Measurements from ENCODE around the gene SPATA6L.
"Not testable (repeated sequence)": the region's sequence is repeated elsewhere in the genome, so short reads cannot be mapped to it uniquely, and the experiment has no call there.

The SPATA6L gene

DNA sequence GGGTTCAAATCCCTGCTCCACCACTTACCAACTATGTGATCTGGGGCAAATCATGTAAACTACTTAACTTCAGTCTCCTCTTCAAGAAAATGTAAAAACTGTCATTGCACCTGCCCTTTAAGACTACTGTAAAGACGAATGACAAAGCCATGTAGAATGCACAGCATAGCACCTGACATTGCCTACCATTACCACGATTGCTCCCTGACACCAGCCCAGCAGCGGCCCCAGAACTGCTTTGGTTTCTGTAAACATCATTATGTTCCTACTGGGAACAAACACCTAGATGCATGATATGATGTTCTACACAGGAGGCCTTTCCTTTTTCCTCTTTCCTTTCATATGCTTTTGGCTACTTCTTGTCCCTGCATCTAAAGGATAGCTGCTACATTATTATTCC, 27.3 kb downstream of the SPATA6L start:
- no peak for DNase-seq (ENCODE audit: low read depth in 2 of 2)

DNA sequence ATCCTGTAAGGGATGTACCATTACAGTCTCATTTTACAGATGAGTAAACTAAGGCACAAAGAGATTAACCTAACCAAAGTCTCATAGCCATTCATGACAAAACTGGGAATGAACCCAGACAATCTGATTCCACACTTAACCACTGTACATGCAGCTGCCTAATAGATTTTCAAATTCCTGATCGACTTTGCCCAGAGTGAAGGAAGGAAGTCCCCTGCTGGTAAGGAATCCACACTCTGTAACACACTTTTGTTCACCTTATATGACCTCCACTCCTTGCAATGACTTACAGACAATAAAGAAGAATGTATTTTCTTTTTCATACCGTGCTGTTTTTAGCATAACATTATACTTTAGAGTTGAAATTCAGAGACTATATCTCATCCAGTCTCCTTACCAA, 35.4 kb downstream of the SPATA6L start:
- DNase-seq (ENCODE audit: low read depth in 2 of 2), result no peak

DNA sequence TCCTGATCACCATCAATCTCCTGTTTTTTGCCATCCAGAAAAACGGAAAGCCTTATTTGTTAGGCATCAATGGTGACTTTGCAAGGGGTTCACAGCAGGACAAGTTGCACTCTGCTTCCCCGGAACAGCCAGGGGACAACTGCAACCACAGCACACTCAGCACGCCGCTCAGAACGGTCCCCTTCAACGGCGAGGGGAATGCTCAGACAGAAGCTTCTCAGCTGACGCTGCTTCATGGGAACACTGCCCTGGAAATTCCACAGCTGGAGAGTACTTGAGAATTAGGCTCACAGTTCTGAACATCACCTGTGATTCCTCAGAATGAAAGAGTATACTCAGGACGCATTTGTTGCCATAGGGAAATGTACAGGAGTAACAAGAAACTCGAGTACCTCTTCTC, 44.3 kb downstream of the SPATA6L start:
- no peak for DNase-seq (ENCODE audit: low read depth in 2 of 2)

DNA sequence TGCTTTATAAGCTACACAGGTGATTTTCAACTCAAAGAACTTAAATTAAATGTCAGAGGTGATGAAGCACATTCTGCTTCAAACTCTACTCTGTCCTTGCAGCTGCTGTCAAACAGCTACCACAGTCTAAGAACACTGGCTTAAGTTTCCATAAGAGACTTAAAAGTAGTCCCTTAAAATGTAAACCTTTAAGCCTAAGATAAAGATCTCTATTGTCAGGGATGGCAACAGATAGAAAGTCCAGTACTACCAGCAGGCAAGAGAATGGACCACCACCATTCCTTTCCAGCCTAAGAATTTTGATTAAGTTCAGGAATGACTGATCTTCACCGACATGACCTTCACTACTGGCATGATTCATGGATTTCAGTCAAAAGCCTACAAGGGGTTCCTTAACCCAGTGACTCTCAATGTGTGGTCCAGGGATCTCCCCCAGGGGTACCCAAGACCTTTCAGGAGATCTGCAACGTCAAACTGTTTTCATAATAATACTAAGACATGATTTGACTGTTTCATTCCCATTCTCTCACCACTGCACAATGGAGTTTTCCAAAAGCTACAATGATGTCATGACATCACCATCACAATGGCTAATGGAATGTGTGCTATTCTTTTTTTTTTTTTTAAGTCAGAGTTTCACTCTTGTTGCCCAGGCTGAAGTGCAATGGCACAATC, 45.3 kb downstream of the SPATA6L start:
- no peak for DNase-seq (ENCODE audit: low read depth in 2 of 2)

DNA sequence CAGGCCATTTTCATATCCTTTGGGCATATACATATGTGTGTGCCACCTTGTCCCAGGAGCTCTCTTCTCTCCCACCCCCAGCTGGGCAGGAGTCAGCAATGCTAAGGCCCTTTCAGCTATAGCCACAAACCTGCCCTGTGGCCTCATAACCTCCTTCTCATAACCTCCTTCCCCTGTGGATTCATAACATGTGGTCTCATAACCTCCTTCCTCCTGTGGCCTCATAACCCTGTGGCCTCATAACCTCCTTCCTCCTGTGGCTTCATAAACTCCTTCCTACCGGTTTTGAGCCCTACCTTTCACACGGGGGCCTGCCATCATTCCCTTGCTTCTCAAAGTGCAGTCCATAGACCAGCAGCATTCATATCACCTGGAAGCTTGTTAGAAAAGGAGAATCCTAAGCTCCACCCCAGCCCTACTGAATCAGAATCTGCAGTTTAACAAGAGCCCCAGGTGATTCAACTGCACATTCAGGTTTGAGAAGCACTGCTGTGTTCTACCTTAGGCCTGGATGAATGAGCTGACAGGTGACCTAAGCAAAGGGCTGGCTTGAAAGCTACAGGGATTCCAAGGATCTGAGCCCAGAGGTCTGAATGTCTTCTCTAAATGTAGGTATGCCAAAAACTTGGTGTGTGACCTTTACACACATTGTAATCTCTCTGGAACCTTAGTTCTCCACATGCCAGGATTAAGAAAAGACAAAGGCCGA, 46.1 kb downstream of the SPATA6L start:
- DNase-seq (ENCODE audit: low read depth in 2 of 2), result no peak

GRCh38 chr9:4618700-4619099, 47.6 kb downstream of the SPATA6L start:
- no peak for DNase-seq (ENCODE audit: low read depth in 2 of 2)

DNA sequence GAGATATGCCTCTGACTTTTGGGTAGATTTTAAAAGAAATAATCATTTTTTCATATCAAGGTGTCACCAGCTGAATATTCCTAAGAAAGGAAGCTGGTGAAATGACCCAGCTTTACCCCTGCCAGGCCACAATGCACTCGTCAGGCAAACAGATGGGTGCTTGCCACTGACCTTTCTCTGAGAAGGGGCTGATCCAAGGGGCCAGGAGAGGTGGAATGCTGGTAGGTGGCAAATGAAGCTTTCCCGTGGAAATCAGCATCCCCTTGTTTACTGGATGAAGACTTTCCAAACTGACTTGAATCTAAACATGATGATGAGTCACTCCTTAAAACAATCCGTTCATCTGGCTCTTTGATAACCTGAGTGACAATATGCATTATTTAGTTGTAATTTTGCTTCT, 48.5 kb downstream of the SPATA6L start:
- no peak for DNase-seq (ENCODE audit: low read depth in 2 of 2)

DNA sequence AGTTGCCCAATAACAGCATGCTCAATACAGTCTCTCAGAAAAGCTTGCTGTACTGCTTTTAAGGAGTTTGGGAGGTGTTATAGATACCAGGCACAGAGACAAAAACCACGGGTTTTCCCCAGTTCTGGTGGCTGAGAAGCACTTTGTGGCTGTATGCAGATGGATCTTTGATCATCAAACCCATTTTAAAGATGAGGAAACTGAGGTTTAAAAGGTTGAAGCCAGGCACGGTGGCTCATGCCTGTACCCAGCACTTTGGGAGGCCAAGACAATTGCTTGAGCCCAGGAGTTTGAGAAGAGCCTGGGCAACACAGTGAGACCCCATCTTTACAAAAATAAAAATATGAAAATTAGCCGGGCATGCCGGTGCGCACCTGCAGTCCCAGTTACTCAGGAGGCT, 50.5 kb downstream of the SPATA6L start:
- DNase-seq (ENCODE audit: low read depth in 2 of 2), result no peak

GRCh38 chr9:4615251-4615650, 51.0 kb downstream of the SPATA6L start:
- DNase-seq (ENCODE audit: low read depth in 2 of 2), result no peak

GRCh38 chr9:4614627-4615026, 51.7 kb downstream of the SPATA6L start:
- no peak for DNase-seq (ENCODE audit: low read depth in 2 of 2)

- DNase-seq (ENCODE audit: low read depth in 2 of 2), result not testable (repeated sequence)
These were observed 60.2 kb downstream of the SPATA6L start for GRCh38 chr9:4606033-4606432.

DNA sequence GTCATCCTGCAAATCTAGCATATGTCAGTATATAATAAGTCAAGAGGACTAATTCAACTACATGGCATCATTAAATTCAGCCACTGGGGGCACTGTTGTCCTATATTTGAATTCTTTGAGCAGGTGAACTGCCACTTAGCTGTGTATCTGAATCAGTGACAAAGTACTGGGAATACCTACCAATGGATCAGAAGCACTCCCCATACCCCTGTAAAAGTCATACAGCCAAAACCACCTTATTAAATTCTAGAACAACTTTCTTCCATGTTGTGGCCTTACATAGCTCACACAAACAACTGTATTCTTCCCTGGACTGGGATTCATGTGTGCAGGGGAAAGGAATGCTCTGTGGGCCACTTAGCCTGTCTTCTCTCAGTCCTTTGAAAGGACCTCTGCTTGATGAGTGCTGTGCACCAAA, 61.6 kb downstream of the SPATA6L start:
- DNase-seq (ENCODE audit: low read depth in 2 of 2), result peak in 1 of 2 donors; percentile 26

- DNase-seq (ENCODE audit: low read depth in 2 of 2), result no peak
These were observed 62.5 kb downstream of the SPATA6L start for GRCh38 chr9:4603830-4604229.

- DNase-seq (ENCODE audit: low read depth in 2 of 2), result no peak
These were observed 65.9 kb downstream of the SPATA6L start for GRCh38 chr9:4600368-4600767.

GRCh38 chr9:4596165-4596922, 69.9 kb downstream of the SPATA6L start:
- DNase-seq (ENCODE audit: low read depth in 2 of 2), result no peak

DNA sequence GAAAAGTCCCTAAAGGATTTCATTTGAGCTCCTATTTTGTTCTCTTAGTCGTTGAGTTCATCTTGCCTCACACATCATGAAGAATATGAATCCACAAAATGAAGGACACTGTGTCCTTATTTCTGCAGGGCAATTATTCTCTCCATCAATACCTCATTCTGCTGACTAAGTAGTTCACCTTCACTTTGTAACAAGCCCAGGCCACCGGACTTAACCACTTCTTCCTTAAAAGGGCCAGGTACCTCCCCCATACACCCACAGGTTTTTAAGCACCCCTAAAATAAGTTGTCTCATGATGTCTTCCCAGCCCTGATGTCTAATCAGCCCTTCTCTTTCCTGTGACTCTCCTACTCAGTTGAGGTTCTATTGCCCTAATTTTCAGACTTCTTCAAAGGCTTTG, 71.3 kb downstream of the SPATA6L start:
- no peak for DNase-seq (ENCODE audit: low read depth in 2 of 2)

- no peak for DNase-seq (ENCODE audit: low read depth in 2 of 2)
These were observed 71.7 kb downstream of the SPATA6L start for GRCh38 chr9:4594545-4594944.

DNA sequence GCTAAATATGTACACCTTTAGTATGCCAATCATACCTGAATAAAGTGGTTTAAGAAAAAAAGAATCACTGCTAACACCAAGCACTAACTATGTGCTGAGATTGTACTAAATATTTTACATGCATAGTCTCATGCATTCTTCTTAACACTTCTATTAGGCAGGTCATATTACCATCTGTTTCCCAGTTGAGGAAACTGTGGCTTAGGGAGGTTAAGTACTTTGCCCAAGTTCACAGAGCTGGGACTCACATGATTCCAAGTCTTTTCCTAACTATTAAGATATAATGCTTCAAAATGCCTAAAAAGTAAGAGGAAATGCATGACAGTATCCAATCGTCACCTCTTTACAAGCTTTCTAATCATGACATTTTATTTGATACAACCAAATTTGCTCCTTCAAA, 73.4 kb downstream of the SPATA6L start:
- DNase-seq (ENCODE audit: low read depth in 2 of 2), result no peak

- no peak for DNase-seq (ENCODE audit: low read depth in 2 of 2)
These were observed 74.0 kb downstream of the SPATA6L start for GRCh38 chr9:4592295-4592694.

- DNase-seq (ENCODE audit: low read depth in 2 of 2), result no peak
These were observed 75.2 kb downstream of the SPATA6L start for GRCh38 chr9:4591123-4591500.

GRCh38 chr9:4590430-4591122, 75.7 kb downstream of the SPATA6L start:
- no peak for DNase-seq (ENCODE audit: low read depth in 2 of 2)

- no peak for DNase-seq (ENCODE audit: low read depth in 2 of 2)
These were observed 77.6 kb downstream of the SPATA6L start for GRCh38 chr9:4588721-4589120.
